ENCODE measurements around the gene MARS1. TPM values are rescaled to one million over a fixed set of nuclear protein-coding genes. Genes with fewer than 3 reads are reported as not detected.

Gene MARS1
- total RNA-seq, 1 donor from 2014 or later = 73.1 TPM

GRCh38 chr12:57552306-57552651 lies 64.4 kb downstream of the MARS1 start:
- no peak for TF ChIP-seq CTCF (IDR thresholded peaks at IDR 0.05; ENCODE audit: borderline replicate concordance)
- Histone ChIP-seq H3K4me1 (peaks cover 9% of the 10 kb centered on the region), H3K9me3 (replicated peaks) (no peaks in the 10 kb centered on the region), H3K27ac (replicated peaks) (no peak overlapping the region), H3K36me3 (no peaks in the 10 kb centered on the region), H3K4me3 (no peak overlapping the region), H3K27me3 (ENCODE audit: low read depth) (peaks cover 67% of the 10 kb centered on the region)
- DNase-seq = no peak
- intact Hi-C loops (cut with micrococcal nuclease) = no loop called here

- no peak for DNase-seq
- Histone ChIP-seq H3K4me1 (peaks cover 9% of the 10 kb centered on the region), H3K36me3 (no peaks in the 10 kb centered on the region), H3K9me3 (replicated peaks) (no peaks in the 10 kb centered on the region), H3K27ac (replicated peaks) (no peak overlapping the region), H3K4me3 (no peak overlapping the region), H3K27me3 (ENCODE audit: low read depth) (peaks cover 66% of the 10 kb centered on the region)
- no peak for TF ChIP-seq CTCF (IDR thresholded peaks at IDR 0.05; ENCODE audit: borderline replicate concordance)
- intact Hi-C loops (cut with micrococcal nuclease) = no loop called here
Observed at GRCh38 chr12:57552835-57553313, 65.0 kb downstream of the MARS1 start.

- Histone ChIP-seq H3K4me3 (no peak overlapping the region), H3K36me3 (no peaks in the 10 kb centered on the region), H3K9me3 (replicated peaks) (no peaks in the 10 kb centered on the region), H3K27me3 (ENCODE audit: low read depth) (peaks cover 59% of the 10 kb centered on the region), H3K4me1 (peaks cover 9% of the 10 kb centered on the region), H3K27ac (replicated peaks) (no peak overlapping the region)
- no peak for TF ChIP-seq CTCF (IDR thresholded peaks at IDR 0.05; ENCODE audit: borderline replicate concordance)
- no peak for DNase-seq
- intact Hi-C loops (cut with micrococcal nuclease) = no loop called here
Observed at GRCh38 chr12:57553343-57554202, 65.7 kb downstream of the MARS1 start.

- no peaks in the 10 kb centered on the region for H3K9me3 ChIP-seq (replicated peaks)
- DNase-seq = no peak
- no peaks in the 10 kb centered on the region for H3K36me3 ChIP-seq
- intact Hi-C loops (cut with micrococcal nuclease) = no loop called here
- no peak overlapping the region for H3K27ac ChIP-seq (replicated peaks)
- H3K4me1 ChIP-seq = peaks cover 9% of the 10 kb centered on the region
- H3K4me3 ChIP-seq = no peak overlapping the region
- H3K27me3 ChIP-seq (ENCODE audit: low read depth) = peaks cover 50% of the 10 kb centered on the region
- no peak for TF ChIP-seq CTCF (IDR thresholded peaks at IDR 0.05; ENCODE audit: borderline replicate concordance)
Observed at GRCh38 chr12:57554453-57554852, 66.6 kb downstream of the MARS1 start.

DNA sequence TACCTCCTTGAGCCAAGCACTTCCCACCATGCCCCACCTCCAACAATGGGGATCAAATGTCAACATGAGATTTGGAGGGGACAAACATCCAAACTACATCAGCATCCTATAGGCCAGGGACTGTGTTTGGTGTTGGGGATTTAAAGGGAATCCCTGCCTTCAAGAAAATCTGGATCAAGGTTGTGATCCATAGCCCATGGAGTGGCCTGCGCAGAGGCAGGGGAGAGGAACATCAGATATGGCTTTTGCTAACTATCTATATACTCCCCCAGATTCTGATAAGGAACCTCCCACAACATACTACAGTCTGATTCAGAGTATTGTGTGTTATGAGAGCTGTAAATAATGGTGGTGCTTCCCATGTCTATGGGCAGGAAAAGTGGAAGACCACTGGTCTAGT lies 67.0 kb downstream of the MARS1 start:
- DNase-seq = no peak
- no peaks in the 10 kb centered on the region for H3K36me3 ChIP-seq
- H3K27me3 ChIP-seq (ENCODE audit: low read depth) = peaks cover 46% of the 10 kb centered on the region
- H3K4me1 ChIP-seq = peaks cover 5% of the 10 kb centered on the region
- intact Hi-C loops (cut with micrococcal nuclease) = no loop called here
- no peak overlapping the region for H3K27ac ChIP-seq (replicated peaks)
- no peak overlapping the region for H3K4me3 ChIP-seq
- no peak for TF ChIP-seq CTCF (IDR thresholded peaks at IDR 0.05; ENCODE audit: borderline replicate concordance)
- H3K9me3 ChIP-seq (replicated peaks) = no peaks in the 10 kb centered on the region

Data from left ventricle myocardium inferior (tissue), 1 donor.